HG03565 (cell line): Measurements from ENCODE around the gene CTPS2.
"Not testable (repeated sequence)": the region's sequence is repeated elsewhere in the genome, so short reads cannot be mapped to it uniquely, and the experiment has no call there.

Source experiments
- ATAC-seq: cut with Tn5 transposase; IDR thresholded peaks from one replicate; pipeline ENCODE4 v1.9.1; 2021; ENCODE audit warnings: mild to moderate bottlenecking, moderate library complexity; ENCODE audit not compliant: unreplicated experiment

CTPS2 gene

DNA sequence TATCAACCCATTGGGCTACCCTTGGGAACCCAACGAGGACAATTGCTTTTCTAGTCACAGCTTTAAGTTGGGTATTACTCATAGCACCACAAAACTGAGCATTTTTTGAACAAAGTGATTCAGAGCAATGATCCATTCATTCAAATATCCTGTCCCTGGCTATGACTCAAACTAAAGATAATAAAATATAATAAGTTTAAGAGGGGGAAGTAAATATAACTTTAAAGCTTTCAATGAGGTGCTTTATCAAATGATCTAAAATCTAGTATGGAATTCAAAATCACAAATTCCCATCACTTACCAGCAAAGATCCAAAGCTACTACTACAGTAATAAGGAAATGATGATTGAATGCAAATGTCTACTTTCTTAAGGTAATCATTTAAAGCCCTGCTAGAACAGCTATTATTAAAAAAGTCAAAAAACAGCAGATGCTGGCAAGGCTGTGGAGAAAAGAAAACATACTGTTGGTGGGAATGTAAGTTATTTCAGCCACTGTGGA, 102.3 kb downstream of the CTPS2 start:
- ATAC-seq, result no peak

- no peak for ATAC-seq
These were observed 106.2 kb downstream of the CTPS2 start for GRCh38 chrX:16606142-16606720.

- no peak for ATAC-seq
These were observed 108.1 kb downstream of the CTPS2 start for GRCh38 chrX:16604337-16604736.

GRCh38 chrX:16603822-16604221, 108.6 kb downstream of the CTPS2 start:
- ATAC-seq, result no peak

DNA sequence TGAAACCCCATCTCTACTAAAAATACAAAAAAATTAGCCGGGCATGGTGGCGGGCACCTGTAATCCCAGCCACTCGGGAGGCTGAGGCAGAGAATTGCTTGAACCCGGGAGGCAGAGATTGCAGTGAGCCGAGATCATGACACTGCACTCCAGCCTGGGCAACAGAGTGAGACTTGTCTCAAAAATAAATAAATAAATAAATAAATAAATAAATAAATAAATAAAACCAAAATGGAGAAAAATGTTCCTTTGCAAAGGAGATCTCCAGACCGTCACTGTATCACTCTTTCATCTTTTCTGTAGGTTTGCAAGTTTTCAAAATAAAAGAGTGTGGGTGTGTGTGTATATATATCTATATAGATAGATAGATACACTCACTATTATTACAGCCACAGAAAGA, 109.2 kb downstream of the CTPS2 start:
- ATAC-seq, result not testable (repeated sequence)

DNA sequence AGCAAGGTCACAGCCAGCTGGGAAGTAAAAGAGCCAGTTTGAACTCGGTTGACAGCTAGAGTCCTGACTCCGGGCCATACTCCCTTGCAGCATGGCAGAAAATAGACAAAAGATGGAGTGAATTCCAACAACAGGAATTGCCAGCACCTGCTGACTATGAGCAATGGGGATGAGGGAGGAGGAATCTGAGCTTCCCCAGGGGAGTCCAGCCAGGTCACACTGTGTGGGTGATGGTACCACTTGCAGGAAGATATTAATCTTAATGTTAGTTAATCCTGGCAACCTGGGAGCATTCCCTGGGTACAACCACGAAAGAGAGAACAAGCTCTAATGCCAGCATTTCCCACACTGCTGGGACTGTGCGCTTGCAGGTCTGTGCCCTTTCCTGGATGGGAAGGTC, 110.6 kb downstream of the CTPS2 start:
- no peak for ATAC-seq

DNA sequence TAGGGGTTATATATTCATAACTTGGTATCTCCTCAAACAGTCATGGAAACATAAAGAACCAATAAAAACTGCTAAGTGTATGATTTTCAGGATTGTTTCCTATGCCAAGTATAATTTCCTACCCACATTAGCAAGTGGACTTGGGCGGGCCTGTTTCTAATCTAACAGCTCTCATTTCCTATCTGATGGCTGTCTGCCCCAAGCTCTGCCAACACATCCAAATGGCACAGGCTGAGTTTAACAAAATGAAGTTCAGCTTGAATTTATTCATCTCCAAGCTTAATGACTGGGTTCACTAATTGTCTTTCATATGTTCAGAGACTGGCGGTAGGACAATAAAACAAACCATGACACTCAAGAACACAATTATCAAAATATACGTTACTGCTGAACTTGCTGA, 118.0 kb downstream of the CTPS2 start:
- ATAC-seq, result no peak

GRCh38 chrX:16593801-16594200, 118.7 kb downstream of the CTPS2 start:
- ATAC-seq, result no peak

DNA sequence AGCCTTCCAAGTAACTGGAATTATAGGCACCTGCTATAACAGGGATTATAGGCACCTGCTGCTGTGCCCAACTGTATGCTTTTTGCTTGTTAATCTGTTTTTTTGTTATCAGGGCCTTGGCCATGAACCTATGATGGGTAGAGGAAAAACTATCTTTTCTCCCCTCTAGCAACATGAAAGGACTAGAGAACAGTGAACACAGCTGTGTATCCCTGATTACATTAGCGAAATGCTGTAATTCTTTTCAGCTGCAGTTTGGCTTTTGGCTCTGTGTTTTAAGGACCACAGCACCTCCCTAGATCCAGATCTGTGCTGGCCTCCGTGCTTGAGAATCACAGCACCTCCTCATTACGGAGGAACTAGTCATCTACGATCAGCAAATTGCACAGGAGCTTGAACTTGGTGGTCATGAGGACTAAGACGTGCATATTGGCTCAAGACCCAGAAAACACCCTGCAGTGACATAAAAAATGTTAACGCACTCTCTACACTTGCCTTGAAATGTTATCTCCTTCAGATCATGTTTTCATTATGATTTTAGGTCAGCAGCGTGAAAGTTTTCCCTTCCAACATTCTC, 120.2 kb downstream of the CTPS2 start:
- ATAC-seq, result no peak

DNA sequence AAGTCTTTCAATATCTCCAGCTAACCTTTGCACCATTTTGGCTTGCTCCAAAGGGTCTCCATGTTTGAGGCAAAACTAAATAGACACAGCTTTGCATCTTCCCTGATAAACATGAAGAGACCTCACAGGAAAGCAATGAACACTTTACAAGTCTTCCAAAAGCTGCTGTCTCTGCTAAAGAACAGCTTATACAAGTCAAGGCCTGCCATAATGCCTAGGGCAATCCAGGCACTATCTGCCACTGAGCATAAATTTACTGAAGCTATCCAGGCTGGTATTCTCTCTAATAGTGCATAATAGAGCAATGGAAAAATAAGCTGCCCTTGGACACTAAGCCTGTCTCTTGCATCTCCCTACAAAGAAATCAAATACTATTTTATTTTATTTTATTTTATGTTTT, 122.6 kb downstream of the CTPS2 start:
- no peak for ATAC-seq

- no peak for ATAC-seq
These were observed 123.3 kb downstream of the CTPS2 start for GRCh38 chrX:16589211-16589610.

DNA sequence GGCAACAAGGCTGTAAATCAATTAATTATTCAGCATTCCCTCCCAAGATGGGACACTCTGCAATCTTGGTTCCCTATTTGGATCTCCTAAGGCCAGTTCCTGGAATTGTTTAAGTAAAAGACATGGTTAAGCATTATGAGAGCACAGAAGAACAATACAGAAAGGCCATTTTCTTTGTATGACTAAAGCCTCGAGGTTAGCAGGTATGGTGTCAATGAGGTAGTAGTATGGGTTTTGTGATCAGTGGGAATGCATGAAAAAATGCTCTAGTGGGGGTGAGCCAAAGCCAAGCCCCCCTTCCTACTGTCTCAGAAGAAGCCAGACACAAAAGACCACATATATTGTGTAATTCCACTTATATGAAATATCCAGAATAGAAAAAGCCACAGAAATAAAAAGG, 124.2 kb downstream of the CTPS2 start:
- ATAC-seq, result no peak

GRCh38 chrX:16587836-16588235, 124.6 kb downstream of the CTPS2 start:
- no peak for ATAC-seq

- no peak for ATAC-seq
These were observed 125.9 kb downstream of the CTPS2 start for GRCh38 chrX:16586377-16587112.

DNA sequence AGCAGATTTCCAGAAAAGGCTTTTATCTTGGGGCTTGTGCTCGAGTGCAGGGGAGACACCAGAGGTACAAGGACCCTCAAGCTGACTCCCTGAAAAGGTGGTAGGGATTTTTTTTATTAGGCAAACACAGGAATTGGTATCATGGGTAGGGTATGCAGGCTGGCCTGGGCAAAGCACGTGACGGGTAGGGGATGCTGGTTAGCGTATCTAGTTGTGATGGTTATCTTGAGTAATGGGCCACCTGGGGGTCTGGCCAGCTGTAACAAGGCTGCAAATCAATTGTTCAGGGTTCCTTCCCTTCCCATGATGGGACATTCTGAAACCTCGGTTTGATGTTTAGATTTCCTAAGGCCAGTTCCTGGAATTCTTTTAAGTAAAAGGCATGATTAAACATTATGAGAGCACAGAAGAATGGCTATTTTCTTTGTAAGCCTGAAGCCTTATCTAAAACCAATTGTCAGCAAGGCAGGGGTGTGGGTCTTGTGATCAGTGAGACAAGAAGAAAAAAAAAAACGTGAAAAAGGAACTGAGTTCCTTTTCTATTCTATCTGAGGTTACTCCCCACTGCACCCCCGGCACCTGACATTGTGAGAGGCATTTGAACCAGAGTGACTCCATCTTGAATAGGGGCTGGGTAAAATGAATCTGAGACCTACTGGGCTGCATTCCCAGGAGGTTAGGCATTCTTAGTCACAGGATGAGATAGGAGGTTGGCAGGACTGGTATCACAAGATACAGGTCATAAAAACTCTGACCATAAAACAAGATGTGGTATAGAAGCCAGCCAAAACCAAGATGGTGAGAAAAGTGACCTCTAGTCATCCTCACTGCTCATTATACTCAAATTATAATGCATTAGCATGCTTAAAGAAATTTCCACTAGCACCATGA, 126.7 kb downstream of the CTPS2 start:
- ATAC-seq, result no peak

DNA sequence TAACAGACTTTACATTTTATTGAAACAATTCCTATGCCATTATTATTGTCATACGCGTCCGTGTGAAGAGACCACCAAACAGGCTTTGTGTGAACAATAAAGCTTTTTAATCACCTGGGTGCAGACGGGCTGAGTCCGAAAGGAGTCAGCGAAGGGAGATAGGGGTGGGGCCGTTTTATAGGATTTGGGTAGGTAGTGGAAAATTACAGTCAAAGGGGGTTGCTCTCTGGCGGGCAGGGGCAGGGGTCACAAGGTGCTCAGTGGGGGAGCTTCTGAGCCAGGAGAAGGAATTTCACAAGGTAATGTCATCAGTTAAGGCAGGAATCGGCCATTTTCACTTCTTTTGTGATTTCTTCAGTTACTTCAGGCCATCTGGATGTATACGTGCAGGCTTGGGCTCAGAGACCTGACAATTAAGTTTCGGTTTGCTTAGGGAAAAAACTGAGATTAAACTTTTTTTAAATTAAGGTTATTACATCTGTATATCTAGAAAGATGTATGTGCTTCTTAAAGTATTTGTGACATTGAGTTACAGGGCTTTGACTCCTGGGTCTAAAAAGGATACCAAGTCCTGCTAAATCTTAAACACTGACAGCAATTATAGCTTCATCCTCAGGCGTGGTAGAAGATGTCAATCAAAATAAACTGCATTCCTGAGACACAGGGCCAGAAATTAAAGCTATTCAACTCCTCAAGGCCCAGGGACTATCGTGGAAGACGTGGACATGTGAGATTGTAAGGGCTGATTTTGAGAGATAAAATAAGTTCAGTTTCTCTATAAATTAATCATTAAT, 132.3 kb downstream of the CTPS2 start:
- not testable (repeated sequence) for ATAC-seq

- no peak for ATAC-seq
These were observed 133.0 kb downstream of the CTPS2 start for GRCh38 chrX:16579517-16579916.

DNA sequence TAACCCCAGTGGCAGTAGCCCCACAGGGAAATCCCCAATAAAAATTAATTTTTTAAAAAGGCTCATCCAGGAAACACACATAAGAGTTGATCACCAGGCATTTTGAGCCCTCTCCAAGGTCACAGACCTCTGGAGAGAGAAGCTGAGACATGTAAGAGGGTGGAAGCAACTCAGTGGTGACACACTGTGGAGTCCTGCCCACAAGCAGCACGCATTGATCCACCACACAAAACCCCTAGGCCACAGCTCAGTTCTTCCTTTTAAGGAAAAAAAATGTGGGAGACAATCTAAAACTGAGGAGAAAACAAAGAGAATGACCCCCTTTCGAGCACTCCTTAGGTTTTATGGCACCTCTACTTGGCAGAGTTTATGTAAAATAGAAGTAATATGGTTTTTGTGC, 134.3 kb downstream of the CTPS2 start:
- no peak for ATAC-seq

DNA sequence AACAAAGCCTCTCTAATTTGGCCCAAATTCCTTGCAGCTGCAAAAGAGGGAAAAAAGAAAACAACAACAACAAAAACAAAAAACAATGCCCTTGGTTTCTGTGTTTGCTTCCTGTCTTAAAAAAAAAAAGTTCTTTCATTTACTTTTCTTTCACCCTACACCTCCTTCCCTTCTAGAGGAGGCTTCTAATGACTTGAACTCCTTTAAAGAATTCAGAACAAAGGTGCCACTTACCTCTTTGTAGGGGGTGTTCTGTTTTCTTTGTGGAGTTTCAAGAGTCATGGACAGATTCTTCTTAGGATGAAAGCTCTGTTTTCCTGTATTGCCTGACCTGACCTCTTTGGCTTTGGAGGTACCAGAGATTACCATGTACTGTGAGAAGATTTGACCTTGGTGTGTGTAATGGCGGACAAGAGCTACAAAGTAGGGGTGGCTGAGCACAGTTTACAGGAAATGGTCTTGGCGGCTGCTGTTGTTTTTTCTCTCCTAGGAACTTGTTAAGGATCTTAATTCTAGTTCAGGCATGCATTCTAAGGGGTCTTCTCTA, 134.9 kb downstream of the CTPS2 start:
- ATAC-seq, result no peak

DNA sequence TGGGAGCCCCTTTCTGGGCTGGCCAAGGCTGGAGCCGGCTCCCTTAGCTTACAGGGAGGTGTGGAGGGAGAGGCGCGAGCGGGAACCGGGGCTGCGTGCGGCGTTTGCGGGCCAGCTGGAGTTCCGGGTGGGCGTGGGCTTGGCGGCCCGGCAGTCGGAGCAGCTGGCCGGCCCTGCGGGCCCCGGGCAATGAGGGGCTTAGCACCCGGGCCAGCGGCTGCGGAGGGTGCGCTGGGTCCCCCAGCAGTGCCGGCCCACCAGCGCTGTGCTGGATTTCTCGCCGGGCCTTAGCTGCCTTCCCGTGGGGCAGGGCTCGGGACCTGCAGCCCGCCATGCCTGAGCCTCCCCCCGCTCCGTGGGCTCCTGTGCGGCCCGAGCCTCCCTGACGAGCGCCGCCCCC, 137.1 kb downstream of the CTPS2 start:
- not testable (repeated sequence) for ATAC-seq
